SK-N-SH (cell line): ENCODE data around the gene STRIT1. TPM values are rescaled to one million over a fixed set of nuclear protein-coding genes. Genes with fewer than 3 reads are reported as not detected.

Source experiments
- CTCF ChIA-PET: fragments of 300-600, 350-600 bp; formaldehyde crosslinking; extraction: SDS; loops from one replicate; lab custom pipeline; 2021; lab: Yijun Ruan, JAX
- POLR2A ChIA-PET: fragments of 350-600 bp; sonication (Branson Sonifier 250); formaldehyde crosslinking; extraction: SDS; loops from one replicate; lab custom pipeline; 2020; ENCODE audit warnings: antibody characterized with exemption, inconsistent platforms; lab: Yijun Ruan, JAX
- DNase-seq: peaks from one replicate; pipeline ENCODE4 v3.0.0; 2012
- H2AFZ ChIP-seq: fragments of 200-600 bp; sonication (generic); 2 replicates; pipeline ENCODE4 v1.8.1; 2016; ENCODE audit warnings: antibody characterized with exemption, mild to moderate bottlenecking, low read depth
- H3F3A ChIP-seq: fragments of 200-600 bp; sonication (generic); replicated peaks from 2 replicates; pipeline ENCODE3; 2016; ENCODE audit warnings: antibody characterized with exemption, mild to moderate bottlenecking; ENCODE audit not compliant: insufficient read depth
- H3K27ac ChIP-seq, 2 experiments: fragments of 200-500 bp in 1 of 2; fragments of 200-600 bp in 1 of 2; sonication (Bioruptor generic) in 1 of 2; sonication (generic), shearing (Covaris generic) in 1 of 2; 2 replicates each; pipeline versions ENCODE4 v1.5.1 to v1.6.1; 2014 to 2016; ENCODE audit warnings: low read depth in 2 of 2, inconsistent platforms in 1 of 2, low read length in 1 of 2, mild to moderate bottlenecking in 1 of 2, mixed read lengths in 1 of 2
- H3K27me3 ChIP-seq: fragments of 200-600 bp; sonication (generic), shearing (Covaris generic); 2 replicates; pipeline ENCODE4 v1.6.1; 2016; ENCODE audit warnings: mixed run types; ENCODE audit not compliant: insufficient read depth
- H3K36me3 ChIP-seq, 2 experiments: fragments of 200-500 bp in 1 of 2; fragments of 200-600 bp in 1 of 2; sonication (Bioruptor generic) in 1 of 2; sonication (generic) in 1 of 2; replicated peaks in 1 of 2; 2 replicates each; pipeline versions ENCODE3 to v1.5.1; 2014 to 2016; ENCODE audit warnings: low read length in 1 of 2, mild to moderate bottlenecking in 1 of 2; ENCODE audit not compliant: insufficient read depth in 2 of 2, control insufficient read depth in 1 of 2
- H3K4me1 ChIP-seq, 2 experiments: fragments of 200-500 bp in 1 of 2; fragments of 200-600 bp in 1 of 2; sonication (Bioruptor generic) in 1 of 2; sonication (generic), shearing (Covaris generic) in 1 of 2; 2 replicates each; pipeline versions ENCODE4 v1.5.1 to v1.6.1; 2014 to 2016; ENCODE audit warnings: low read depth in 1 of 2, low read length in 1 of 2, mixed run types in 1 of 2; ENCODE audit not compliant: insufficient read depth in 2 of 2, control insufficient read depth in 1 of 2
- H3K4me2 ChIP-seq: fragments of 200-600 bp; sonication (generic), shearing (Covaris generic); 2 replicates; pipeline ENCODE4 v1.6.1; 2017; ENCODE audit warnings: mixed run types
- H3K4me3 ChIP-seq, 2 experiments: fragments of 200-500 bp in 1 of 2; fragments of 200-600 bp in 1 of 2; sonication (Bioruptor generic) in 1 of 2; sonication (generic), shearing (Covaris generic) in 1 of 2; 2 replicates each; pipeline versions ENCODE4 v1.5.1 to v1.8.1; 2014 to 2016; ENCODE audit warnings: low read depth in 2 of 2, inconsistent platforms in 1 of 2, low read length in 1 of 2, mild to moderate bottlenecking in 1 of 2, mixed read lengths in 1 of 2, moderate library complexity in 1 of 2
- H3K79me2 ChIP-seq: fragments of 200-600 bp; sonication (generic); 2 replicates; pipeline ENCODE4 v1.8.1; 2017; ENCODE audit warnings: mild to moderate bottlenecking; ENCODE audit not compliant: insufficient read depth
- H3K9ac ChIP-seq: fragments of 200-600 bp; sonication (generic); 2 replicates; pipeline ENCODE4 v1.6.1; 2017; ENCODE audit warnings: mixed run types
- H3K9me2 ChIP-seq: fragments of 200-600 bp; sonication (generic); 2 replicates; pipeline ENCODE4 v1.6.1; 2017; ENCODE audit warnings: mixed run types
- H3K9me3 ChIP-seq: fragments of 200-600 bp; sonication (generic); 2 replicates; pipeline ENCODE4 v1.6.1; 2017; ENCODE audit warnings: mixed run types, mild to moderate bottlenecking, moderate library complexity
- H4K20me1 ChIP-seq: fragments of 200-600 bp; sonication (generic); 2 replicates; pipeline ENCODE4 v1.6.1; 2017; ENCODE audit warnings: mild to moderate bottlenecking, mixed run types; ENCODE audit not compliant: insufficient read depth
- ELF1 ChIP-seq: IDR thresholded peaks from 2 replicates; pipeline ENCODE4 v1.4.0; 2012
- EP300 ChIP-seq, 2 experiments: IDR thresholded peaks; 2 replicates each; pipeline versions ENCODE4 v1.4.0 to v1.6.1; 2012; ENCODE audit warnings: borderline replicate concordance in 1 of 2, low read depth in 1 of 2, low read length in 1 of 2
- FOSL2 ChIP-seq: IDR thresholded peaks from 2 replicates; pipeline ENCODE4 v1.4.0; 2012; ENCODE audit warnings: low read depth, mild to moderate bottlenecking, moderate library complexity, borderline replicate concordance
- FOXM1 ChIP-seq: IDR thresholded peaks from 2 replicates; pipeline ENCODE4 v1.4.0; 2012; ENCODE audit warnings: low read depth, mild to moderate bottlenecking
- JUND ChIP-seq: IDR thresholded peaks from 2 replicates; pipeline ENCODE4 v1.4.0; 2012
- NFIC ChIP-seq: IDR thresholded peaks from 2 replicates; pipeline ENCODE4 v1.4.0; 2012; ENCODE audit warnings: borderline replicate concordance
- NRF1 ChIP-seq: IDR thresholded peaks from 2 replicates; pipeline ENCODE4 v1.6.1; 2012; ENCODE audit warnings: low read depth, mild to moderate bottlenecking, low read length
- POLR2AphosphoS5 ChIP-seq: IDR thresholded peaks from 2 replicates; pipeline ENCODE4 v1.6.1; 2012; ENCODE audit warnings: low read depth, low read length
- RAD21 ChIP-seq: IDR thresholded peaks from 2 replicates; pipeline ENCODE4 v1.6.1; 2012; ENCODE audit warnings: mild to moderate bottlenecking, low read length
- RCOR1 ChIP-seq: fragments of 150-350 bp; IDR thresholded peaks from 2 replicates; pipeline ENCODE4 v1.6.1; 2017; ENCODE audit warnings: antibody characterized with exemption, low read length
- RXRA ChIP-seq: IDR thresholded peaks from 2 replicates; pipeline ENCODE4 v1.4.0; 2012; ENCODE audit warnings: low read depth, mild to moderate bottlenecking, borderline replicate concordance
- SIN3A ChIP-seq: IDR thresholded peaks from 2 replicates; pipeline ENCODE4 v1.6.1; 2012; ENCODE audit warnings: low read depth, mild to moderate bottlenecking, low read length, moderate library complexity, borderline replicate concordance
- SMC3 ChIP-seq: IDR thresholded peaks from 2 replicates; pipeline ENCODE4 v1.6.1; 2012; ENCODE audit warnings: low read depth, low read length, improper control_type of control experiment
- TCF12 ChIP-seq: IDR thresholded peaks from 2 replicates; pipeline ENCODE4 v1.4.0; 2012
- YY1 ChIP-seq: IDR thresholded peaks from 2 replicates; pipeline ENCODE4 v1.4.0; 2012; ENCODE audit warnings: low read depth, mild to moderate bottlenecking
- WGBS: methylation state at CpG from one replicate; pipeline ENCODE4 v1.1.6; 2017; ENCODE audit warnings: low lambda C conversion rate; 5-methylcytosine and 5-hydroxymethylcytosine counted together
- polyA plus RNA-seq, 3 experiments: library from polyadenylated mRNA; depleted of rRNA; stranded (reverse); fragments of >200 nt; gene quantifications; 2 replicates each; pipeline ENCODE4 v1.2.3, GENCODE V29; 2012
- TF ChIP-seq, protein P1 (sequence below): IDR thresholded peaks from 2 replicates; pipeline ENCODE4 v1.4.0; 2012; ENCODE audit warnings: low read depth, borderline replicate concordance
- TF ChIP-seq, protein P2 (sequence below): IDR thresholded peaks from 2 replicates; pipeline ENCODE4 v1.4.0; 2012; ENCODE audit warnings: low read depth
- TF ChIP-seq, protein P3 (sequence below): fragments of 150-350 bp; IDR thresholded peaks from 2 replicates; pipeline ENCODE4 v1.6.1; 2016; ENCODE audit warnings: mild to moderate bottlenecking, low read depth, low read length
- TF ChIP-seq, protein P4 (sequence below): IDR thresholded peaks from 2 replicates; pipeline ENCODE4 v1.4.0; 2012; ENCODE audit warnings: low read depth, borderline replicate concordance
- TF ChIP-seq, protein P5 (sequence below): fragments of 150-350 bp; IDR thresholded peaks from 2 replicates; pipeline ENCODE4 v1.6.1; 2017; ENCODE audit warnings: antibody characterized with exemption, low read length, low read depth, borderline replicate concordance

The STRIT1 gene
- polyA plus RNA-seq, 1 of the 3 experiments (the other 2 are of a cell fraction) = not detected

DNA sequence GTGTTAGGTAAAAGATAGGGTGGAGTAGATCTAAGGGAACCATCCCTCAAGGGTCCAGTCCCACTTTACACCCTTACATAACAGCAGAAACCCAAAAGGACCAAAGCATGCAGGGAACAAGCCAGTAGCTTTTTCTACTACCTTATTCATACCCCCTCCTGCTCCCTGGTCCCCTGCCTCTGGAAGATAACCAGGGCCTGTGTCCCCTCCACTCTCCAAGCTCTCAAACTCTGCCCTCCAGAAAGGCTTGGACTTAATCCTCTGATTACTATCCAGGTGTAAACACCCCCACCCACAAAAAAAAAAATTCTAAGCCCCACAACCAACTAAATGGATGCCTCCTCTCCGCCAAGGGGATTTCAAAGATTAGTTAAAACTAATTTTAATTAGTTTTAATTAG lies 33.9 kb upstream of the STRIT1 start:
- Histone ChIP-seq H3K9ac (no peak overlapping the region), H3K79me2 (no peaks in the 10 kb centered on the region), H3K4me2 (no peak overlapping the region), H2AFZ (no peak overlapping the region), H3K9me3 (no peaks in the 10 kb centered on the region), H3F3A (no peaks in the 10 kb centered on the region), H3K4me1 (peaks cover 0 to 28% of the 10 kb centered on the region in 2 experiments; a peak in 2 of 4 replicates), H3K27me3 (no peaks in the 10 kb centered on the region), H4K20me1 (no peaks in the 10 kb centered on the region), H3K4me3 (no peak overlapping the region), H3K36me3 (no peaks in the 10 kb centered on the region), H3K27ac (no peak overlapping the region), H3K9me2 (no peaks in the 10 kb centered on the region)
- ChIA-PET CTCF (interaction anchor here (0.6 to 1.5 kb wide), 2 partner anchors 374 to 568 kb away, joined by 3 read pairs; no protein-coding TSS in a partner anchor), POLR2A (no interaction called here)
- DNase-seq = no peak
- TF ChIP-seq NFIC (no peak), RCOR1 (no peak), ELF1 (no peak), JUND (no peak), FOSL2 (no peak), RXRA (no peak), NRF1 (no peak), SMC3 (no peak), SIN3A (no peak), TCF12 (no peak)
- TF ChIP-seq, protein P1, sequence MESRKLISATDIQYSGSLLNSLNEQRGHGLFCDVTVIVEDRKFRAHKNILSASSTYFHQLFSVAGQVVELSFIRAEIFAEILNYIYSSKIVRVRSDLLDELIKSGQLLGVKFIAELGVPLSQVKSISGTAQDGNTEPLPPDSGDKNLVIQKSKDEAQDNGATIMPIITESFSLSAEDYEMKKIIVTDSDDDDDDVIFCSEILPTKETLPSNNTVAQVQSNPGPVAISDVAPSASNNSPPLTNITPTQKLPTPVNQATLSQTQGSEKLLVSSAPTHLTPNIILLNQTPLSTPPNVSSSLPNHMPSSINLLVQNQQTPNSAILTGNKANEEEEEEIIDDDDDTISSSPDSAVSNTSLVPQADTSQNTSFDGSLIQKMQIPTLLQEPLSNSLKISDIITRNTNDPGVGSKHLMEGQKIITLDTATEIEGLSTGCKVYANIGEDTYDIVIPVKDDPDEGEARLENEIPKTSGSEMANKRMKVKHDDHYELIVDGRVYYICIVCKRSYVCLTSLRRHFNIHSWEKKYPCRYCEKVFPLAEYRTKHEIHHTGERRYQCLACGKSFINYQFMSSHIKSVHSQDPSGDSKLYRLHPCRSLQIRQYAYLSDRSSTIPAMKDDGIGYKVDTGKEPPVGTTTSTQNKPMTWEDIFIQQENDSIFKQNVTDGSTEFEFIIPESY = no peak
- TF ChIP-seq, protein P2, sequence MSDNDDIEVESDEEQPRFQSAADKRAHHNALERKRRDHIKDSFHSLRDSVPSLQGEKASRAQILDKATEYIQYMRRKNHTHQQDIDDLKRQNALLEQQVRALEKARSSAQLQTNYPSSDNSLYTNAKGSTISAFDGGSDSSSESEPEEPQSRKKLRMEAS = no peak
- TF ChIP-seq, protein P3, sequence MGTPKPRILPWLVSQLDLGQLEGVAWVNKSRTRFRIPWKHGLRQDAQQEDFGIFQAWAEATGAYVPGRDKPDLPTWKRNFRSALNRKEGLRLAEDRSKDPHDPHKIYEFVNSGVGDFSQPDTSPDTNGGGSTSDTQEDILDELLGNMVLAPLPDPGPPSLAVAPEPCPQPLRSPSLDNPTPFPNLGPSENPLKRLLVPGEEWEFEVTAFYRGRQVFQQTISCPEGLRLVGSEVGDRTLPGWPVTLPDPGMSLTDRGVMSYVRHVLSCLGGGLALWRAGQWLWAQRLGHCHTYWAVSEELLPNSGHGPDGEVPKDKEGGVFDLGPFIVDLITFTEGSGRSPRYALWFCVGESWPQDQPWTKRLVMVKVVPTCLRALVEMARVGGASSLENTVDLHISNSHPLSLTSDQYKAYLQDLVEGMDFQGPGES = no peak
- 88% methylated on average over 1 of the region's 1 CpG for WGBS

DNA sequence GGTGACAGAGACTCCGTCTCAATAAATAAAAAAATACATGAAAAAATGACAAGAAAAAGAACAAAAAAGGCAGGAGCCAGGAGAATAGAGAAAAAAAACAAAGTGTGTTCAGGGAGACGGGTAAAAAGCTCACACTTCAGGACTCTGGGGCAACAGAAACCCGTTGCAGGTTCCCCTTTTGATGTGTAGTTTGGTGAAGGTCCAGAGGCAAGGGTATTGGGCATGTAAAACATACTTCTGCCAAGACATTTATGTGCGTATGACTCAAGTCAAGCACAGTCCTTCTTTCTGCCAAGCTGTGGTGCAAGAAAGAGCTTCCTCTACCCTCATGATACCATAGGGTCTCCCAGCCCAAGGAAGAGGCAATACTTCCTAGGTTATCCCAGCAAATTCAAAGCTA lies 33.4 kb upstream of the STRIT1 start:
- ChIA-PET POLR2A (no interaction called here), CTCF (interaction anchor here (1.5 kb wide), 1 partner anchor 375 kb away, joined by 3 read pairs; no protein-coding TSS in a partner anchor)
- no peaks in the 10 kb centered on the region for H3K79me2 ChIP-seq
- no peak for DNase-seq
- no peaks in the 10 kb centered on the region for H3K9me2 ChIP-seq
- no peaks in the 10 kb centered on the region for H4K20me1 ChIP-seq
- H3K27ac ChIP-seq = no peak overlapping the region
- H3K27me3 ChIP-seq = no peaks in the 10 kb centered on the region
- no peaks in the 10 kb centered on the region for H3F3A ChIP-seq
- no peaks in the 10 kb centered on the region for H3K9me3 ChIP-seq
- H2AFZ ChIP-seq = no peak overlapping the region
- no peak overlapping the region for H3K4me2 ChIP-seq
- 64% methylated on average over 4 of the region's 4 CpGs for WGBS
- peaks cover 0 to 27% of the 10 kb centered on the region in 2 experiments; a peak in 2 of 4 replicates for H3K4me1 ChIP-seq
- no peak overlapping the region for H3K4me3 ChIP-seq
- H3K36me3 ChIP-seq = no peaks in the 10 kb centered on the region
- no peak overlapping the region for H3K9ac ChIP-seq
- no peak for TF ChIP-seq RCOR1
- TF ChIP-seq RAD21 = no peak
- TF ChIP-seq SMC3 = no peak
- no peak for TF ChIP-seq EP300 (IDR thresholded peaks at IDR 0.05; ENCODE audit: borderline replicate concordance in 1 of 2, low read depth in 1 of 2, low read length in 1 of 2)
- no peak for TF ChIP-seq SIN3A
- no peak for TF ChIP-seq NFIC
- TF ChIP-seq, protein P4, sequence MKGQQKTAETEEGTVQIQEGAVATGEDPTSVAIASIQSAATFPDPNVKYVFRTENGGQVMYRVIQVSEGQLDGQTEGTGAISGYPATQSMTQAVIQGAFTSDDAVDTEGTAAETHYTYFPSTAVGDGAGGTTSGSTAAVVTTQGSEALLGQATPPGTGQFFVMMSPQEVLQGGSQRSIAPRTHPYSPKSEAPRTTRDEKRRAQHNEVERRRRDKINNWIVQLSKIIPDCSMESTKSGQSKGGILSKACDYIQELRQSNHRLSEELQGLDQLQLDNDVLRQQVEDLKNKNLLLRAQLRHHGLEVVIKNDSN = no peak
- no peak for TF ChIP-seq YY1
- no peak for TF ChIP-seq FOXM1
- no peak for TF ChIP-seq POLR2AphosphoS5
- TF ChIP-seq, protein P5, sequence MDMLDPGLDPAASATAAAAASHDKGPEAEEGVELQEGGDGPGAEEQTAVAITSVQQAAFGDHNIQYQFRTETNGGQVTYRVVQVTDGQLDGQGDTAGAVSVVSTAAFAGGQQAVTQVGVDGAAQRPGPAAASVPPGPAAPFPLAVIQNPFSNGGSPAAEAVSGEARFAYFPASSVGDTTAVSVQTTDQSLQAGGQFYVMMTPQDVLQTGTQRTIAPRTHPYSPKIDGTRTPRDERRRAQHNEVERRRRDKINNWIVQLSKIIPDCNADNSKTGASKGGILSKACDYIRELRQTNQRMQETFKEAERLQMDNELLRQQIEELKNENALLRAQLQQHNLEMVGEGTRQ = no peak
